ENCODE results near the gene KIAA0513.

- TF ChIP-seq GATA2 (IDR thresholded peaks at IDR 0.05; ENCODE audit: low read depth, low read length) (no peak), GATA3 (IDR thresholded peaks at IDR 0.05; ENCODE audit: low read depth, low read length) (no peak)
Measured at GRCh38 chr16:84992717-84993075, 34.9 kb upstream of the KIAA0513 start.

Data from SH-SY5Y (cell line).